GM19372 (cell line): ENCODE results near the gene SCYGR4.

Experiments used
- ATAC-seq: cut with Tn5 transposase; IDR thresholded peaks from one replicate; pipeline ENCODE4 v1.9.1; 2021; ENCODE audit warnings: mild to moderate bottlenecking, low read depth, moderate library complexity; ENCODE audit not compliant: unreplicated experiment

SCYGR4 gene

DNA sequence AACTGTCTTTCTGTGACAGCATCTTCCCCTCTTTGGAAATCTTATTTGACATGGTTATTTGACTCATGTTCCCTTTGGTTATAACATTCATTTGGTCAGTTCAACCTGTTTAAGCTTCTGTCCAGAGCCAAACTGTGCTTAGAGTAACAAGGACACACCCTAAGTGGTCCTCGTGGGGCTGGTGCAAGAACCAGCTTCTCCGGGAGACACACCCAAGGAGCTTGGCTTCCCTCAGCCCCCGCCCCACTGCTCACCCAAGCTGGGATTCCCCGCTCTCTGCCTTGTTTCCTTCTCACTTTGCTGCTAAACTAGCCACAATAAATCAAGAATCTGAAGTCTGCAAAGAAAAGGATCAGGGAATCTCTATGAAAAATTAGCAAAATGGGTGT lies 4.0 kb upstream of the SCYGR4 start:
- ATAC-seq = no peak

DNA sequence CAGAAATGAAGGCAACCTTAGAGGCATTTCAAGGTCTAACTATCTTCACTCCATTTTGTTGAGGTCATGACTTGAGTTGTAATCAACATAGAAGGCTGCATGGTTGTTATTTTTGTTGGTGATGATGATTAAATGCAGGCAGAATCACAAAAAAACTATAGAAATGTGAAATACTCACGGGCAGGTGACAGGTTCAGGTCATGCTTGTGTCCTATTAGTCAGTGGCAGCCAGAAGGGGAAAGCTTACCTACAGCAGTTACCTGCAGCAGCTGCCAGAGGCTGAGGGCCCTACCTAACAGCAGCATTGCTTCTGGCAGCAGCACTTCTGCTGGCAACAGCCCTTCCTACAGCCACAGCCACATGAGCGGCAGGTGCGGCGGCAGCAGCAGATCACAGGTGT lies 3.1 kb upstream of the SCYGR4 start:
- no peak for ATAC-seq

DNA sequence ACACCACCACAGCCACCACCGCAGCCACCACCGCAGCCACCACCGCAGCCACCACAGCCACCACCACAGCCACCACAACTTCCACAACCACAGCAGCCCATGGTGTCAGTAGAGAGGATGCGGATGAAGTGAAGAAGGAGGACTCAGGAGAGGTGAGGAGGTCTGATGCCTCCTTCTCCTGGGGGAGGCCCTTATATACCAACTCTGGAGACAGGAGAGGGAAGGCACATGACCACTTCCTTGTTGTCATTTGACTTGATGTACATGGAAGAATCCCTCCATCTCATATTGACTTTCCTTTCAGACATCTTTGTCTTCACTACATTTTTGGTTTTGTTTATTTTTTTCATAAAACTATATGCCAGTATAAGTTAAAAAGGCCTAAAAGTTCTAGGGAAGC lies 2.6 kb upstream of the SCYGR4 start, which contains the start of gene SCYGR3:
TSS of gene SCYGR3 (minus strand) at position 101 of the 400 bp plus-strand sequence. CDS start at position 101, 0 bp downstream.
- no peak for ATAC-seq

DNA sequence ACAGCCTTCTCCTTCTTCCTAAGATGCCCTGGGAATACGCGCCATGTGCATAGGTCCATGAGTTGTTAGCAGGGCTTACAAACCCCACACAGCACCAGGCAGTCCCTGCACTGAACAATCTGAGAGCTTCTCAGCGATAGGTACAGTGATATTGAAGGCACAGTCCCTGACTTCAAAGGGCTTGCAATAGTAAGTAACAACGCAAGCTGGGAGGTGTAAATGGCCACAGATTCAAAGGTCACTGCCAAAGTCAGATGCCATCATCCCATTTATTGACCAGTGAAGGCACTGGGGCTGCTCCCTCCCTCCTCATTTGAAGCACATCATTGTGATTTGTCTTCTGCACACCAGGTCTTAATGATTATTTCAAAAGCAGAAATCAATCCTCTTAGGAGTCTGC lies 2.1 kb upstream of the SCYGR4 start:
- no peak for ATAC-seq

DNA sequence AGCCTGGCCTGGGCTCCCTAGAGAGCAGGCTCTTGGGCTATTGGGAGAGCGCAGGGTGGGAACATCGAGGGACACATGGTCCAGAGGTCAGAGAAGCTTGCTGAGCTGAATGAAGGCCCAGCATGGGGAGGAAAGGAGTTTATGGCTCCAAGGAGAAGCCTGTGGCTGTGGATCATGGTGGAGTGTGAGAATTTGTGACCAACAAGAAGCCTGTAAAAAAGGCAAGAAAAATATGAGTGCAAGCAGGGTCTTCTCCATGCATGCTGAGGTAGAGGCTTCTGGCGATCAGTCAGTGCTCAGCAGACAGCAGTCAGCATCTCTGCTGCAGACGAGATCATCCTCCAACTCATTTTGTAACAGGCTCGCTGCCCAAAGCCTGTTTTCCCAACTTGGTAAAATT lies 1.4 kb upstream of the SCYGR4 start:
- ATAC-seq = no peak

DNA sequence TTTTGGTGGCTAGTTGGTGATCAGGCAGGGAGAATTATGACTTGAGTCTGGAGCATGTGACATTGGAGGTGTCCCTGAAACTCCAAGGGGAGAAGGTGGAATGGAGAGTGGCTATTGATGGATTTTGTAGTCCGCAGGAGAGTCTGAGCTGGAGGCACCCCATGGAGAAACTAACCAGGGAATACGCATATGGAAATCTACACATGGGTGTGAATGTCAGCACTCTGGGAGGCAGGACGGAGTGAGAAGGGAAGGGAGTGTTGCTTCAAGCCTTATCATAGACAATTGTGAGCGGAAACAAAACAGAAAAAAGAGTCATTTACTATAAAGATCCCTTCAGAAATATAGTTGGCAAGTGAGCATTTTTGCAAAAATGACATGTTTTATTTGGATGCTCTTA lies 667 bp upstream of the SCYGR4 start:
- ATAC-seq = no peak

DNA sequence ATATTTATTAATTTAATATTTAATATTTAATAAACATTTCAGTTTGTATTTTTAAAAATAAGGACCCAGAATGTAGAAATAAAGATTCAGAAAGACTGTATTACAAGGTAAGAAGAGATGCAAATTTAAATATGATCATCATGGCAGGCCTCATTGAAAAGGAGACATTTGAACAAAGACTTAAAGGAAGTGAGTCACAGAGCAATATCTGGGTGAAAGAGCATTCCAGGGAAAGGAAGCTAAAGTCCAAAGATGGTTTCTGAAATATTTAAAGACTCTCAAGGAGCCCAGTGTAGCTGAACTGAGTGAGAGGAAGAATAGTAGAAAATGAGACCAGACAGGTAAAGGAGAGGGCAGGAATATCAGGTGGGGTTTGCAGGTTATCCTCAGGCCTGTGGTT lies 5.9 kb downstream of the SCYGR4 start:
- ATAC-seq = no peak

DNA sequence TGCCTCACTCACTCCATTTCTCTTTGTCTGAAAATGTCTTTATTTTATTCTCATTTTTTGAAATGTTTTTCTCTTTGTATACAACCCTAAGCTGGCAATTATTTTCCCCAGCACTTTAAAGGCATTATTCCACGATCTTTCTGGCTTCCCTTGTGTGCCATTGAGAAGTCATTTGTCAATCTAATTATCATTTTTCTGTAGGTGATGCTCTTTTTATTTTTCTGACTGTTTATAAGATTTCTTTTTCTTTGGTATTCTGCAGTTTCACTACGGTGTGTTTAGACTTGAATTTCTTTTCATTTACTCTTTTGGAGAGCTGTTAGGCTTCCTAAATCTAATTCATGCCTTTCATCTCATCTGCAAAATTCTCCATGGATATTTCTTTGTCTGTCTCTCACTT lies 8.1 kb downstream of the SCYGR4 start:
- ATAC-seq = no peak

DNA sequence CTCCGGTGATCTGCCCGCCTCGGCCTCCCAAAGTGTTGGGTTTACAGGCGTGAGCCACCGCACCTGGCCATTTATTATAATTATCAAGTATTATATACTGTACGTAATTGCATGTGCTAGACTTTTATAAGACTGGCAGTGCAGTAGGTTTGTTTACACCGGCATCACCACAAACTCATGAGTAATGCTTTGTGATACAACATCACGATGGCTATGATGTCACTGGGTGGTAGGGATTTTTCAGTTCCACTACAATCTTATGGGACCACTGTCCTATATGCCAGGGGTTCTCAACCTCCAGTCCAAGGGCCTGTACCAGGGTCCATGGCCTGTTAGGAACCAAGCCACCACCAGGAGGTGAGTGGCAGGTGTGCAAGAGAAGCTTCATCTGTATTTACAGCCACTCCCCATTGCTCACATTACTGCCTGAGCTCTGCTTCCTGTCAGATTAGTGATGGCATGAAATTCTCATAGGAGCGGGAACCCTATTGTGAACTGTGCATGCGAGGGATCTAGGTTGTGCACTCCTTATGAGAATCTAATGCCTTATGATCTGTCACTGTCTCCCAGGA lies 9.4 kb downstream of the SCYGR4 start:
- ATAC-seq = no peak

DNA sequence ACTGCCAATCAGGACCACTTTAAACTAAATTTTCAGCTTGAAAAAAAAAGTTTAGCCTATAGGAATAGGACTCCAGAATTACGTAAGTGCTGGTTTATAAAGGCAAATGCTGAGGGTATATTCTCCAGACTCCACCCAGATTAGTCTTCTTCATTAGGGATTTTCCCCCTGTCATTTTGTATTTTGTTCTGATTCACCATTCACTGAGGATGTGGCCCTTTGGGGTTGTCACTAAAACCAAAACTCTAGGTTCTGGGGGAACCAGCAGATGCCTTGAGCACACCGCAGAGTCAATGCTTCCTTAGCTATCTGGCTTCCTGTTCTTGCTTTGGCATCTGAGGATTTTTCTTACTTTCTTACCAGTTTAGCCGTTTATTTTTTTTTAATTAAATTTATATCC lies 10.5 kb downstream of the SCYGR4 start:
- peak; percentile 77 for ATAC-seq

DNA sequence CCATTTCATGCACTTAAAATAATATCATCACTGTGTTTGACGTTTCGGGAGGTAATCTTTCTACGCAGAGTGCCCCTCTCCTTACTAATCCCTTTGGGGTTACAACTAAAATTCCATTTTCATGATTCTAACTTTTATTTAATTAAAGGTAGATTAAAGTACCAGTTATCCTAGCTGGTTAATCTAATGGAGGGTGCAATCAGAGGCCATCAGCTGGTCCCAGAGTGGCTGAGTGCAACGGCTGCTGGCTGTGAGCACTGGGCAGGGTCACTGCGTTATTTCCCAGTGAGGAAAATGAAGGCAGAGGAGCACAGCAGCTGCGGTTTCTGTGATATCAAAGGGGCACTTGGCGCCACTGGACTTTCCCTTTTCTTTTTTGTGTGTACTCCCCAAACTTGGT lies 12.1 kb downstream of the SCYGR4 start:
- ATAC-seq = no peak

DNA sequence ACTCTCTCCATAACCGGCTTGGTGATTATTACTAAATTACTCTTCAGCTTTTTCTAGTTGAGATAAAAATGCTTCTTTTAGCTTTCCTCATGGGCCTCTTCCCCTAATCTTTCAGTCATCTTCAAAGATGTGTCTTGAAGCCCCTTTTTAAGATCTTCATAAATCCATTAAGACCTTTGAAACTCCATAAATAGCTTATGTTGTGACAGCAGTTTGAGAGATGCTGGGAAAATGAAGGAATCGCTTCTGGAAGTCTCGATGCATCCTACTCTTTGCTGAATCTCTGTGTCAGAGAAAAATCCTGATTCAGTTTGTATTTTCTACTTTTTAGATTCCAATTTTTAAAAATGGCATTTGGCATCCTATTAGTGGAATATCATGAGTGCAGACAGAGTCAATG lies 13.0 kb downstream of the SCYGR4 start:
- ATAC-seq = no peak

DNA sequence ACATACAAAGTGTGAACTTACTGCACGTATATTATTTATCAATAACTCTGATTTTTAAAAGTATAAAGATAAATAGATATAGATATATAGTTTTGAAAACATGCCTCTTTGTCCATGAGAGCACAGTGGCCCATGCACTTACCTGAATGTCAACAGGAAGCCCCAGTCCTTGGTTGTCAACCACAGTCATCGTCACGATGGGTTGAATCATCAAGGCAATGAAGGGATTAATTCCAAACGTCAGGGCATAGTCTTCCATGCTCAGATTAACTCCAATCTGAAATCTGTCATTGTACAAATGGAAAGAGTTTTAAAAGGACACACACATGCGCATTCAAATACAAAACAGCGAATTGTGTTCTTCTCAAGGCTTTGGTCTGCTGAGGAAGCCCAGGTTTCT lies 15.5 kb downstream of the SCYGR4 start:
- no peak for ATAC-seq

DNA sequence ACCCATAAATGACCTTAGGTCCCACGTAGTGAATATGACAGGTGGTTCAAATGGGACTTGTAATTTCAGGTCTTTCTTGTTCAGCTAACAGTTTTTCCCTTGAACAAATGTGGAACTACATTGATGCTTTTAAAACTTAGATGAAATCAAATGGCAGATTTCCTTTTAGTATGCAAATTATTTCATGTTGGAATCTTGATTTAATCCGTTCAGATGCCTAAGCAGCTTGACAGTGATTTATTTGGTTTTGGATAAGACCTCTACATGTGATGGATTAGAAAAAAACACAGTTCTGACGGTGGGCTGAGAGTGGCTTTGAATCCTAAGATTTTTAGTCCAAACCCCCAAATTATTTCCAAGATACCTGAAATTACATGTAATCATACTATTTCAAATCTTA lies 16.9 kb downstream of the SCYGR4 start:
- ATAC-seq = no peak

DNA sequence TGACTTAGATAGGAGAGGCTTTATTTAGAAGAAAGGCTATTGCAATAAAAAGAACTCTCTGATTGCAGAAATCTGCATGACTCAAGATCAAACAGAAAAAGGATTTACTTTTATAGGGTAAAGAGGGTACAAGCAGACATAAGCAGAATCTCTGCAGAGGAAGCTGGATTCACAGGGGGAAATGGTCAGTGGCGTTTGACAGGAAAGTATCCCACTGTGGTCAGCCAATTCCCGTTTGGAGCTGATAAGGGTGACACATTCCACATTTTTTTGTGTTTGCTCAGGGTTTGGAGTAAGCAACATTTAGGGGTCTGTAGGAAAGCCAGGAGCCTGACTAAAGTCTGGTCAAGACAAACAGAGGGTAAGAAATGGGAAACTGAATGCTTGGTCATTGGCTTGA lies 25.4 kb downstream of the SCYGR4 start:
- no peak for ATAC-seq

DNA sequence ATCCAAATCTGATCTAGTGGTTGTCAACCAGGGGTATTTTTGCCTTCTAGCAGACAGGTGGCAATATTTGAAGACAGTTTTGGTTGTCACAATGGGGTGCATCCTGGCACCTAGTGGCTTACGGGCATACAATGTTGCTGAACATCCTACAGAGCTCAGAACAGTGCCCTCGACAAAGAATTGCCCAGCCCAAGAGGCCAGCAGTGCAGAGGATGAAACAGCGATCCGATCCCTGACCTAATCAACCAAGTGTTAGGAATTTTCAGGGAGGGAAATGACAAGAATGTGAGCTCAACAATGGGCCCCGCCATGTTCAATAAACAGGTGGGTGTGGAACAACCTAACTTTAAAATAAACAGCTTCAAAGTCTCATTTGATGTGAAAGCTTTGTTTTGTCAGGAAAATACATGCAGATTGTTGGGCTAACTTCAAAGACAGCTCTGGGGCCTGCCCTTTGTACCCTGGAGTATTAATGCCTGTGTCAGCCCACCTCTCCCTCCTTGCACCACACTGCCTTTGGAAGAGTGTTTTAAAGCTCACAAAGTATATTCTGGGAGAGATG lies 26.8 kb downstream of the SCYGR4 start:
- no peak for ATAC-seq

DNA sequence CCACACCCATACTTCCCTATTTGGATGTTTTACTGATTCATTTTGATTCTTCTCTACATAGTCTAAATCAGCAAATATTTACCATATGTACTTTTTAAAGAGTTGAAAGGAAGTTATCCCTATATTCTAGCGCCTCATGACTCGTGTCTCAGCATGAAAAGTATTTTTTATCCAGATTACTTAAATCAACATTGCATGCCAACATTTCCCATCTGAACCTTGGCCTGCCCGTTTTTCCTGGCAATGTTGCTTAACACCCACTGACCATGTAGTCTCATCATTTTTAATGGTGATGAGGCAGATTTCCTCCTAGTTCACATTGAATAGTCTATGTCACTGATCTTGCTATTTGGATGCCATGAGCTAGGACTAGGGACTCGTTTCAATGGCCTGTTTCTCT lies 36.1 kb downstream of the SCYGR4 start:
- no peak for ATAC-seq

DNA sequence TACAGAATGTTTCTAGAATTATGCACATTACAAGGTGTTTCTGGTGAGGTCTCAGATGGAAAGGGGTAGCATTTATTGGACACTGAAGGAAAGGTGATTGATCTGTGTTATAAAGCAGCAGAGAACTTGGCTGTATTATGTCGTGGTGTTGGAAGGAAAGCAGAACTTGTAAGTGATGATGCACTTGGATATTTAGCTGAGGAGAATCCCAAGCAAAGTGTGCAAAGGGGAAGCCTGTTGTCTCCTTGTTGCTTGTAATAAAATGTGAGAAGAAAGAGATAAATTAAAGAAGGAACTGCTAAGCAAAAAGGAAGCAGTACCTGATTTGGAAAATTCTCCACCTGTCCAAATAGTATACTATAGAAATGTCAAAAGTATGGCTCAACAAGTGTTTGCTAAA lies 37.1 kb downstream of the SCYGR4 start:
- no peak for ATAC-seq

DNA sequence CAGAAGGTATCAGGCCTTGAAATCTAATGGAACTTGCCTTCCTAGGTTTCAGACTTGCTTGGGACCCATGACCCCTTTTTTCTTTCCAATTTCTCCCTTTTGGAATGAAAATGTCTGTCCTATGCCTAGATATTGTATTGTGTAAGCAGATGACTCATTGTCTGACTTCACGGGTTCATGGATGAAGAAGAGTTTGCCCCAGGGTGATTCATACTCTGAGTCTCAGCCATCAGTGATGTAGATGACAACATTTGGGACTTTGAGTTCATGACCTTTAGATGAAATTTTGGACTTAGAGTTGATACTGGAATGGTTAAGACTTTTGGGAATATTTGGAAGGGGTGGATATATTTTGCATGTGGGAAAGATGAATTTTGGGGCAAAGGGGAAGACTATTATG lies 38.2 kb downstream of the SCYGR4 start:
- no peak for ATAC-seq

DNA sequence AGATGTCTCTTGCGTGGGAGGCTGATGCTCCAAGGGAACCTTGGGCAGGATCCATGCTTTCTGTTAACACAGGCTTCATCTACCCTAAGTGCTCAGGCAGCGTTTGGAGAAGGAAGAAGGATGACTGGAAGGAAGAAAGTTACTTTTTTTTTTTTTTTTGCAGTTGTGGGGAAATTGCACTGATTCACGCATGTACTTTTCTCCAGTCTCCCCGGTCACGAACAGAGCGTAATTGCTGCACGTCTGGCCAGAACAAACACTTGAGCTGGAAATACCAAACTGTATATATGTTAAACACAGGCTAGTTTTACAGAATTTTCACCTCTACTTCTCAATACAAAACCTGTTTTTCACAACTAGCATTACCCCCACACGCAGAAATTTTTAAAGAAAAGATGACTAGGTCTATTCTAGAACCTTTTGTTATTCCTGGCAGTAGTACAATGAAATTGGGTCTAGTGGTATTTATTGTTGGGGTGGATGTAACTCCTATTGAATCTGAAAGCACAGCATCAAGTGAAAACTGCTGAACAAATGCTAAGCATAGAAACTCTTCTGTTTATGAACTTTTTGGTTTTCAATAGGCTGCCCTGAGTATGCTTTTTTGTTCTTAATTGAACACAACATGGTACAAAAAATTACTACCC lies 40.0 kb downstream of the SCYGR4 start:
- ATAC-seq = no peak

DNA sequence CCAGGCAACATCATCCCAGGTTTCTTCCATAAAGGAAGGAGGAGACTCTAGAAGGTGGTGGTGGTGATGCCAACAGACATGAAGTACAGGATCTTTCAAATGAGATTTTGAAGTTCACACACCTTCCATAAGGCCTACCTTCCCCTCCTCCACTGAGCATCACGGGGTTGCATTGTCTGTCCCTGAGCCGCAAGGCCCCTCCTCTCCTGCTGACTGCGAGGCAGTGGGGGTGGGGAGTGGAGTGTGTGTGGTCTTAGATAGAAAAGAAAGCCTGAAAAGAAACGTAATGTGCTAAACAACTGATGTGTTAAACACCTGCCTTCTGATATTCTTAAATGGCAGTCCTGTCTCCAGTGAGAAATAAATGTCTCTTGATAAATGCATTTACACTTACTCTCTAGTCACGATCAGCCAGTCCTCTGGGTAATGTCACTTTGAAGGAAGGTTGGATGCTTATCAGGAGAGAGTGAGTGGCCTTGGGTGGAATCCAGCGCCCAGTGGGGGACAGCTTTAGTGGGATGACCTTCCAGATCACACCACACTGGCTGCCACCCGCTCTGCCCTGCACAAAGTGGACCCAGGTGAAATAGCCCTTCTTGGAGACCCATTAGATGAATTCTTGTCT lies 43.8 kb downstream of the SCYGR4 start:
- no peak for ATAC-seq

DNA sequence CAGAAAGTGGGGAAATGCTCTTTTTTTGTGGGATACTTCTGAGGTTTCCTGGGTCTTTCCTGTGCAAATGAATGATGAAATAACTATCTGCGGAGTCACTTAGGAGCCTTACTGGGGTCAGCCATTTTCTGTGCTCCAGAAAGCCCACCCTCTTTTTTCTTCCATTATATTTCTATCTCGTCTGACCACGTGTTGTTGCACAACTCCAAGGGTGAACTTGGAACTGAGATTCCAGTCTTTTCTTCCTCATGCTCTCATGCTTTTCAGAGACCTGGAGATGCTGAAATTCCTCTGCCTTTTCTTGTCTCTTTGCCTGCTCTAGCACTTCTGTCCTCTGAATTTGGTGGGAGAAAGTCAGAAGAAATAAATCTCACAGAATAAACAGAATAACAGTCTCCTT lies 44.5 kb downstream of the SCYGR4 start:
- ATAC-seq = no peak
